T-helper 22 cell (primary cell): ENCODE data around the gene ENPP6.
"Not testable (repeated sequence)": the region's sequence is repeated elsewhere in the genome, so short reads cannot be mapped to it uniquely, and the experiment has no call there.

Source experiments
- DNase-seq: peaks from one replicate; pipeline ENCODE4 v3.0.0-alpha.2; 2020; ENCODE audit warnings: low read depth

ENPP6 gene

GRCh38 chr4:184061582-184061981 lies 156.1 kb downstream of the ENPP6 start:
- DNase-seq = no peak

GRCh38 chr4:184059099-184059498 lies 158.6 kb downstream of the ENPP6 start:
- no peak for DNase-seq

DNA sequence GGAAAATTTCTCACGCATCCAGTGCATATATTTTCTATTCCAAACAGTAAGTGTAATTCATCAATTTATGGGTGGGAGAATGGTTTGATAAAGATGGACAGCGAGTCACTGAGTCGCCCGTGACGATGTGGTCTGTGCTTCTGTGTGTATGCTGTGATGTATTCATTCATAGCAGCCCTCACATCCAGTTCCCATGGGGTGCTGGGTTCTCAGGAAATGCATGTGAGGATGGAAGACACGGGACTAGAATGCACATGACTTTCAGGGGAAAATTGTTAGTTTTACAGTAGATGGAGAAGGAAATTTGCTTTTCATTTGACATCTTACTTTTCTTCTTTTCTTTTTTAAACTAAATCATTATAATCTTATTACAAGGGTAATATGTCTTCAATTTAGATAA lies 159.6 kb downstream of the ENPP6 start:
- DNase-seq = no peak

- no peak for DNase-seq
Measured at GRCh38 chr4:184056877-184057276, 160.8 kb downstream of the ENPP6 start.

GRCh38 chr4:184053434-184053833 lies 164.2 kb downstream of the ENPP6 start:
- DNase-seq = no peak

DNA sequence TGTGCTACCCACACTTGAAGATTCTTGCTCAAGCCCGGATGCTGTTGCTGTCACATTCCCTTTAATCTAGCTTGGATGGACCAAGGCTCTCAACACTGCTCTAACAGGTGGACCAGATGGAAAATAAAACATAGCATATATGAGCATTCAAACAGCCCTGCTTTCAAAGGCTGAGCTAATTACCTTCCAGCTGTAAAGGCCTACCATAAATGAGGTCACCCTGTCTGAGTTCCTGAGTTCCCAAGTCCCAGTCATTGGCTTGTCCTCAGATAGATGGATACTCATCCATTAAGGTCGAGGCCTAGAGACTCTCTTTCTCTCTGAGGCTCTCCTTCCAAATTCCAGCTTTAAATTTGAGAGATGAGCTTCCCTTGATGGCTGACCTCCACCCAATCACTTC lies 165.1 kb downstream of the ENPP6 start:
- DNase-seq = no peak

DNA sequence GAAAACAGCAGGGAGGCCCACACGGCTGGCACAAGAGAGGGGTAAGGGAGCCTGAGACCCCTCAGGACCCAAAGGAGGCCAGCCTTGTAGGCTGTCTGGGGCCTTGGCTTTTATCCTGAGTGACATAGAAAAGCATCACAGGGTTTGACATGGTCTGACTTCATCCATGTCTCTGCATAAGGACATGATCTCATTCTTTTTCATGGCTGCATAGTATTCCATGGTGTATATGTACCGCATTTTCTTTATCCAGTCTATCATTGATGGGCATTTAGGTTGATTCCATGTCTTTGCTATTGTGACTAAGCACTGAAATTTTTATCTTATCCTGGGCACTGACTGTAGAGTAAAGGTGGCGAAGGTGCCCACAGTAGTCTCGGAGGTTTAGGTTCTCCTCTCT lies 166.4 kb downstream of the ENPP6 start:
- not testable (repeated sequence) for DNase-seq

DNA sequence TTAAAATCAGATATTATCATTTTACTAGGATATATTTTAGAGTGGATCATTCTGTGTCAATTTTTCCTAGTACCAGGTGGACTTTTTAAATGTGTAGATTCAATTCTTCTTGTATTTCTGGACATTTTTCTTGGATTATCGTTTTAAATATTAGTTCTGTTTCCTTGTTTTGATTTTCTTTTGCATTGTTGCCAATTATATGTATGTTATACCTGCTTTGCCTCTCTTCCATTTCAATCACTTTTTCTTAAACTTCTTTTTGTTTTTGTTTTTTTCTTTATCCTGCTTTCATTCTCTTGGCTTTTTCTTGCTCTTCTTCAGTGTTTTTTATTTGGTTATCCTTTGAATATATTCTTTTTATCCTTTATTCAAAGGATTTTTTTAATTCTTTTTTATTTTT lies 171.5 kb downstream of the ENPP6 start:
- DNase-seq = no peak

DNA sequence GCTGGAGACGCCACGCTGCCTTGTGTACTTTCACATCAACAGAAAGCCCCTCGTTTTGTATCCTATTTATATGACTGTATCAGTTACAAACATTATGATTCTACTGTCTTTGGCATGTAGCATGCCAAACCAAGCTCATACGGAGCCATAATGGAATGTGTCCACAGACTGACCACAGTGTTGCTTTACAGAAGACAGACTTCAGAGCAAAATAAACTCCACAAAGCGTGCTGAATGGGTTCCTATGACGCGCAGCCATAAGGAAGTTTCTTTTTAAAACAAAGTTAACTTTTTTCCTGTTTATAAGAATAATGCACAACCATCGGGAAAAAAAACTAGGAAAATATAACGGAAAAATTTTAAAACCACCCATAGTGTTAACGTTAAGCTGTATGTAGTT lies 176.5 kb downstream of the ENPP6 start:
- no peak for DNase-seq

DNA sequence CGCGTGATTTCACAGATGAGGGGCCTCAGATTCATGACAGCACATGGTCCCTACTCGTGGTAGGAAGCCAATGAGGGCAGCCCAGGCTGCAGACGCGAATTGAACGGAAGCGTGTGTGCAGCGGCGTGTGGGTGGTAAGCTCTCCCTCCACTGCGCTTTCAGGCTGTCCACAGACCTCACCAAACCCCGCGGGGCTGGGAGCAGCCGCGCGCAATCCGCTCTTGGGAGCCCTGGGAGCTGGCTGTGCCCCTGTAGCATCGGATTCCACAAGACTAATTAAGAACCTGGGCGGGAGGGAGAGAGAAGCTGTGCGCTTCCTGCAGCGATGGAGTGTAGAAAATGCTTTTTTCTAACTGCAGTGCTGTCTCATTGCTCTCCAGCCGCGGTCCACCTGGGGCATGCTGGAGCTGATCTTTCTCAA lies 177.7 kb downstream of the ENPP6 start:
- no peak for DNase-seq
